Activated gamma-delta T cell (primary cell): ENCODE results near the gene MRPL17.

Experiments used
- DNase-seq: peaks from one replicate; lab custom pipeline; 2025; lab: John Stamatoyannopoulos, UW

The MRPL17 gene

GRCh38 chr11:6633422-6634408 is 49.4 kb downstream of the MRPL17 start:
- no peak for DNase-seq

GRCh38 chr11:6632116-6633073 is 50.7 kb downstream of the MRPL17 start:
- no peak for DNase-seq

GRCh38 chr11:6631361-6631890 is 51.7 kb downstream of the MRPL17 start:
- DNase-seq, result no peak

DNA sequence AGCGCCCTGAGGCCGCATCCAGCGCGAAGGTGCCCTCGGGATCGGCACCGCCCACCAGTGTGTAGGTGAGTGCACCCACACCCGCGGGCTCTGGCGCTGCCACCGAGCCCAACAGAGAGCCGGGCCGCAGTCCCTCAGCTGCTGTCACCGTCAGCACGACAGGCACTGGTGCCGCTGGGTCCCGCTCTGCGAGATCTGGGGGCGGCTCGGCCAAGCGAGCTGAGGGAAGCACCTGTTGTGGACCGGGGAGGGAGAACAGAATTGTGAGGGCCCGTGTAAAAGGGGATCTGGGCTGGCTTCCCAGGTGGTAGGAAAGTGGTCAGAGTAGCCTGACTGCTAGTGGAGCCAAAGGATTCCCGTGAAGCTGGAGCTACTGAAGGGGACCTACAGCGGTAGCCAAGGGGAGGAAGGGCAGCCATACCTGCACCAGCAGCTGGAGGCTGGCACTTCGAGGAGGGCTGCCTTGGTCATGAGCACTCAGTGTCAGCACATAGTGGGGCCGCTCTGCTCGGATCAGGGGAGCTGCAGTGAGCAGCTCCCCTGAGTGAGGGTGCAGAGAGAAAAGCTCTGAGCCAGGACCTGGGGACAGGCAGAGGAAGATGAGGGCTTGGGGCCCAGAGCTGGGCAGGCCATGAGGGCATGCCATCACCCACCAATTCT is 52.4 kb downstream of the MRPL17 start:
- no peak for DNase-seq
